ENCODE results near the gene ORC2. TPM values are rescaled to one million over a fixed set of nuclear protein-coding genes. Genes with fewer than 3 reads are reported as not detected.

Gene ORC2
- polyA plus RNA-seq, 1 of the 3 experiments (the other 2 are of a cell fraction), result 3.9 TPM

DNA sequence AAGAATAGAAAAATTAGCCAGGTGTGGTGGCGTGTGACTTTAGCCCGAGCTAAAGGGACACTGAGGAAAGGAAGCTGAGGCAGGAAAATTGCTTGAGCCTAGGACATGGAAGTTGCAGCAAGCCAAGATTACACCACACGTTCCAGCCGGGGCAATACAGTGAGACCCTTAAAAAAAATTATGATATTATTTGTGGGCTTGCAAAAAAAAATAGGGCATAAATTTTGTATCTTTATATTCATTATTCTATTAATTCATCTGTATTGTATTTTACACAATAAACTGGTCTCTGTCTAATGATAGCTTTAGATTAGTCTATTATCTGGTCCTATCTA lies 18.1 kb downstream of the ORC2 start:
- ChIA-PET CTCF (interaction anchor here (1.0 to 1.3 kb wide), 2 partner anchors 17 to 125 kb away, joined by 3 to 4 read pairs; no protein-coding TSS in a partner anchor), POLR2A (no interaction called here)
- DNase-seq, result no peak
- H3K27ac ChIP-seq (ENCODE audit: low read depth in 2 of 2, low read length in 1 of 2), result peak overlapping the region in 1 of 2 experiments; percentile 69; a peak in 2 of 4 replicates
- H3K9me3 ChIP-seq, result no peaks in the 10 kb centered on the region
- H3K4me2 ChIP-seq, result 0 out of 2 replicates have a peak overlapping the region, but pooled peaks have one; percentile 42
- no peak for TF ChIP-seq ELF1 (IDR thresholded peaks at IDR 0.05)
- no peak for TF ChIP-seq FOSL2 (IDR thresholded peaks at IDR 0.05; ENCODE audit: borderline replicate concordance, low read depth)
- no peak for TF ChIP-seq SIN3A (IDR thresholded peaks at IDR 0.05; ENCODE audit: borderline replicate concordance, low read depth, low read length)
- no peak for TF ChIP-seq MEF2A (IDR thresholded peaks at IDR 0.05; ENCODE audit: borderline replicate concordance, low read depth)
- no peak for TF ChIP-seq SMC3 (IDR thresholded peaks at IDR 0.05; ENCODE audit: low read depth, low read length)
- no peak for TF ChIP-seq NRF1 (IDR thresholded peaks at IDR 0.05; ENCODE audit: low read depth, low read length)
- TF ChIP-seq EP300 (IDR thresholded peaks at IDR 0.05; ENCODE audit: borderline replicate concordance in 1 of 2, low read depth in 1 of 2, low read length in 1 of 2), result no peak
- no peak for TF ChIP-seq JUND (IDR thresholded peaks at IDR 0.05)
- TF ChIP-seq, protein P1, sequence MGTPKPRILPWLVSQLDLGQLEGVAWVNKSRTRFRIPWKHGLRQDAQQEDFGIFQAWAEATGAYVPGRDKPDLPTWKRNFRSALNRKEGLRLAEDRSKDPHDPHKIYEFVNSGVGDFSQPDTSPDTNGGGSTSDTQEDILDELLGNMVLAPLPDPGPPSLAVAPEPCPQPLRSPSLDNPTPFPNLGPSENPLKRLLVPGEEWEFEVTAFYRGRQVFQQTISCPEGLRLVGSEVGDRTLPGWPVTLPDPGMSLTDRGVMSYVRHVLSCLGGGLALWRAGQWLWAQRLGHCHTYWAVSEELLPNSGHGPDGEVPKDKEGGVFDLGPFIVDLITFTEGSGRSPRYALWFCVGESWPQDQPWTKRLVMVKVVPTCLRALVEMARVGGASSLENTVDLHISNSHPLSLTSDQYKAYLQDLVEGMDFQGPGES (IDR thresholded peaks at IDR 0.05; ENCODE audit: low read depth, low read length), result no peak
- TF ChIP-seq YY1 (IDR thresholded peaks at IDR 0.05; ENCODE audit: low read depth), result no peak
- no peak for TF ChIP-seq TAF1 (IDR thresholded peaks at IDR 0.05; ENCODE audit: borderline replicate concordance, low read depth, low read length)
- TF ChIP-seq CTCF (IDR thresholded peaks at IDR 0.05), result no peak
- no peak for TF ChIP-seq TCF12 (IDR thresholded peaks at IDR 0.05)
- H3K79me2 ChIP-seq (ENCODE audit: insufficient read depth), result no peaks in the 10 kb centered on the region
- WGBS (ENCODE audit: low lambda C conversion rate), result 95% methylated on average over 4 of the region's 4 CpGs
- H3K4me1 ChIP-seq (ENCODE audit: control insufficient read depth in 1 of 2, insufficient read depth in 2 of 2, low read depth in 1 of 2, low read length in 1 of 2), result no peaks in the 10 kb centered on the region; a peak in 1 of 4 replicates
- H3K36me3 ChIP-seq (replicated peaks in 1 of 2; ENCODE audit: control insufficient read depth in 1 of 2, insufficient read depth in 2 of 2, low read length in 1 of 2), result peaks cover 41 to 55% of the 10 kb centered on the region in 2 experiments
- no peak overlapping the region for H3K4me3 ChIP-seq (ENCODE audit: low read depth in 2 of 2, low read length in 1 of 2)
- no peaks in the 10 kb centered on the region for H3K9me2 ChIP-seq
- no peak overlapping the region for H2AFZ ChIP-seq (ENCODE audit: low read depth)
- no peak overlapping the region for H3K9ac ChIP-seq
- no peaks in the 10 kb centered on the region for H3K27me3 ChIP-seq (ENCODE audit: insufficient read depth)
- peaks cover 31% of the 10 kb centered on the region for H3F3A ChIP-seq (replicated peaks; ENCODE audit: insufficient read depth)
- H4K20me1 ChIP-seq (ENCODE audit: insufficient read depth), result no peaks in the 10 kb centered on the region

DNA sequence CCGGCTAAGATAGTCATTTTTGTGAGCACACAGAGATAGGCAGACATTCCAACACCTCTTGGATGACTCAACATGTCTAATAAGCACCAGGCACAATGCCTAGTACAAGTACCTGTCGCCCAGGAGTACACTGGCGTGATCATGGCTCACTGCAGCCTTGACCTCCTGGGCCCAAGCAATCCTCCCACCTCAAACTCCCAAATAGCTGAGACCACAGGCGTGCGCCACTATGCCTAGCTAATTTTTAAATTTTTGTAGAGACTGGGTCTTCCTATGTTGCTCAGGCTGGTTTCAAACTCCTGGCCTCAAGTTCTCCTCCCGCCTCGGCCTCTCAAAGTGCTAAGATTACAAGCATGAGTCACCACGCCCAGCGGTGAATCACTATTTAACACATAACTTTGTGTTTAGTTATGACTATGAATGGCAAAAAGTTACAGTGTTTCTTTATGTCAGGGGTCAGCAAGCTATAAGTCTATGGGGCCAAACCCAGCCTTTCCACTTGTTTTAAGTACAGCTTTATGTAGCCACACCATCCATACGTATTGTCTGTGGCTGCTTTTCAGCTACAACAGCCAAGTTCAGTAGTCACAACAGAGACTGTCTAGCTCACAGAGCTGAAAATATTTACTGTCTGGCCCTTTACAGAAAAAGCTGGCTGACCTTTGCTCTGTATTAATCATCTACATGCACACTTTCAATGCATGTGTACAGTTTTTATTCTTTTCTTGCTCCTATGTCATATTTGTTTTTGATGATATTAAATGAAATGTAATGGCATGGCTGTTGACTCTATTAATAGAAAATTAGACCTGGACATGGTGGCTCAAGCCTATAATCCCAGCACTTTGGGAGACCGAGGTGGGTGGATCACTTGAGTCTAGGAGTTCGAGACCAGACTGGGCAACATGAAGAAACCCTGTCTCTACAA lies 18.7 kb downstream of the ORC2 start:
- no peaks in the 10 kb centered on the region for H3K9me3 ChIP-seq
- DNase-seq, result no peak
- H3F3A ChIP-seq (replicated peaks; ENCODE audit: insufficient read depth), result peaks cover 31% of the 10 kb centered on the region
- no peaks in the 10 kb centered on the region for H3K9me2 ChIP-seq
- H3K36me3 ChIP-seq (replicated peaks in 1 of 2; ENCODE audit: control insufficient read depth in 1 of 2, insufficient read depth in 2 of 2, low read length in 1 of 2), result peaks cover 47 to 61% of the 10 kb centered on the region in 2 experiments
- H3K4me2 ChIP-seq, result peak overlapping the region; percentile 42; the same call in 1 of the 2 replicates
- H4K20me1 ChIP-seq (ENCODE audit: insufficient read depth), result no peaks in the 10 kb centered on the region
- H3K4me1 ChIP-seq (ENCODE audit: control insufficient read depth in 1 of 2, insufficient read depth in 2 of 2, low read depth in 1 of 2, low read length in 1 of 2), result no peaks in the 10 kb centered on the region; a peak in 1 of 4 replicates
- H3K27me3 ChIP-seq (ENCODE audit: insufficient read depth), result no peaks in the 10 kb centered on the region
- peak overlapping the region; percentile 2; the same call in 1 of the 2 replicates for H3K9ac ChIP-seq
- H3K79me2 ChIP-seq (ENCODE audit: insufficient read depth), result no peaks in the 10 kb centered on the region
- ChIA-PET POLR2A (no interaction called here), CTCF (interaction anchor here (0.7 to 1.3 kb wide), 2 partner anchors 125 to 213 kb away, joined by 3 read pairs; no protein-coding TSS in a partner anchor)
- peak overlapping the region; percentile 30; the same call in 1 of the 2 replicates for H2AFZ ChIP-seq (ENCODE audit: low read depth)
- no peak overlapping the region for H3K4me3 ChIP-seq (ENCODE audit: low read depth in 2 of 2, low read length in 1 of 2)
- 0 out of 2 replicates have a peak, but pooled peaks have one; percentile 21 for TF ChIP-seq MAX (IDR thresholded peaks at IDR 0.05; ENCODE audit: low read depth)
- peak; percentile 72 for TF ChIP-seq JUND (IDR thresholded peaks at IDR 0.05)
- TF ChIP-seq FOSL2 (IDR thresholded peaks at IDR 0.05; ENCODE audit: borderline replicate concordance, low read depth), result peak; percentile 91
- TF ChIP-seq NFIC (IDR thresholded peaks at IDR 0.05; ENCODE audit: borderline replicate concordance), result no peak
- peak overlapping the region in 1 of 2 experiments; percentile 69; a peak in 2 of 4 replicates for H3K27ac ChIP-seq (ENCODE audit: low read depth in 2 of 2, low read length in 1 of 2)
- WGBS (ENCODE audit: low lambda C conversion rate), result 61% methylated on average over 10 of the region's 12 CpGs

Data from SK-N-SH (cell line).